ES-I3 (cell line): Measurements from ENCODE around the gene WWP2.

Experiments used
- H3K36me3 ChIP-seq: 2 replicates; pipeline ENCODE4 v1.6.1; 2013; ENCODE audit warnings: mild to moderate bottlenecking, low read length, control low read depth, moderate library complexity; ENCODE audit not compliant: insufficient read depth
- H3K4me1 ChIP-seq: 2 replicates; pipeline ENCODE4 v1.6.1; 2013; ENCODE audit warnings: mild to moderate bottlenecking, control low read depth, low read length; ENCODE audit not compliant: insufficient read depth
- H3K9ac ChIP-seq: 2 replicates; pipeline ENCODE4 v1.6.1; 2013; ENCODE audit warnings: low read depth, mild to moderate bottlenecking, low read length, moderate library complexity
- H3K9me3 ChIP-seq: 2 replicates; pipeline ENCODE4 v1.6.1; 2013; ENCODE audit warnings: mild to moderate bottlenecking, low read length, moderate library complexity; ENCODE audit not compliant: control insufficient read depth, insufficient read depth

The WWP2 gene

GRCh38 chr16:69881141-69881540, 119.0 kb downstream of the WWP2 start:
- Histone ChIP-seq H3K9me3 (no peaks in the 10 kb centered on the region), H3K4me1 (no peaks in the 10 kb centered on the region), H3K36me3 (no peaks in the 10 kb centered on the region; the same call in 1 of the 2 replicates)

GRCh38 chr16:69883744-69884143, 121.6 kb downstream of the WWP2 start:
- no peak overlapping the region for H3K9ac ChIP-seq
- no peaks in the 10 kb centered on the region for H3K9me3 ChIP-seq
- H3K4me1 ChIP-seq: no peaks in the 10 kb centered on the region
- no peaks in the 10 kb centered on the region; the same call in 1 of the 2 replicates for H3K36me3 ChIP-seq

More at GRCh38 chr16:69881141-69881540, 119.0 kb downstream of the WWP2 start:
- H3K9ac ChIP-seq: no peak overlapping the region

DNA sequence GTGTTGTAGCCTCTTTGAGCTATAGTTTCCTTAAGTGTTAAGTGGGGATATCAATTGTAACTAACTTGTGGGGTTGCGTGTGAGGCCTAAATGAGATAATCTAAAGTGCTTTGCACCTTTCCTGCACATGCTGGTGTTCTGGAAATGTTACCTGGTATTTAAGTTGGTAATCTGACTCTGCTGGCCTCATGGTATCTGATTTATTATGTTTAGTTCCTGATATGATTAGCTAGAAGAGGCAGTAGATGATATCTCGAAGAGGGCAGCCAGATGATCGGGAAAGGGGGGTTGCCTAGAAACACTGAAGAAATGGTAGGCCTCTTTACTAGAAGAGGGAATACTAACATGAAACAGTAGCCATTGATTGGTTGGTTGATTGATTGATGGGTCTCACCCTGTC, 123.6 kb downstream of the WWP2 start:
- peaks cover 8% of the 10 kb centered on the region for H3K4me1 ChIP-seq
- H3K9ac ChIP-seq: no peak overlapping the region
- no peaks in the 10 kb centered on the region; the same call in 1 of the 2 replicates for H3K36me3 ChIP-seq
- H3K9me3 ChIP-seq: no peaks in the 10 kb centered on the region

GRCh38 chr16:69886726-69887125, 124.6 kb downstream of the WWP2 start:
- Histone ChIP-seq H3K9me3 (no peaks in the 10 kb centered on the region), H3K9ac (no peak overlapping the region), H3K4me1 (peaks cover 11% of the 10 kb centered on the region), H3K36me3 (no peaks in the 10 kb centered on the region; the same call in 1 of the 2 replicates)

- peaks cover 11% of the 10 kb centered on the region for H3K4me1 ChIP-seq
- H3K9ac ChIP-seq: no peak overlapping the region
- H3K36me3 ChIP-seq: no peaks in the 10 kb centered on the region; the same call in 1 of the 2 replicates
- no peaks in the 10 kb centered on the region for H3K9me3 ChIP-seq
Measured at GRCh38 chr16:69888005-69888590, 126.0 kb downstream of the WWP2 start.

GRCh38 chr16:69889295-69889964, 127.3 kb downstream of the WWP2 start:
- H3K9me3 ChIP-seq: no peaks in the 10 kb centered on the region
- H3K9ac ChIP-seq: no peak overlapping the region
- no peaks in the 10 kb centered on the region; the same call in 1 of the 2 replicates for H3K36me3 ChIP-seq
- H3K4me1 ChIP-seq: peaks cover 11% of the 10 kb centered on the region

DNA sequence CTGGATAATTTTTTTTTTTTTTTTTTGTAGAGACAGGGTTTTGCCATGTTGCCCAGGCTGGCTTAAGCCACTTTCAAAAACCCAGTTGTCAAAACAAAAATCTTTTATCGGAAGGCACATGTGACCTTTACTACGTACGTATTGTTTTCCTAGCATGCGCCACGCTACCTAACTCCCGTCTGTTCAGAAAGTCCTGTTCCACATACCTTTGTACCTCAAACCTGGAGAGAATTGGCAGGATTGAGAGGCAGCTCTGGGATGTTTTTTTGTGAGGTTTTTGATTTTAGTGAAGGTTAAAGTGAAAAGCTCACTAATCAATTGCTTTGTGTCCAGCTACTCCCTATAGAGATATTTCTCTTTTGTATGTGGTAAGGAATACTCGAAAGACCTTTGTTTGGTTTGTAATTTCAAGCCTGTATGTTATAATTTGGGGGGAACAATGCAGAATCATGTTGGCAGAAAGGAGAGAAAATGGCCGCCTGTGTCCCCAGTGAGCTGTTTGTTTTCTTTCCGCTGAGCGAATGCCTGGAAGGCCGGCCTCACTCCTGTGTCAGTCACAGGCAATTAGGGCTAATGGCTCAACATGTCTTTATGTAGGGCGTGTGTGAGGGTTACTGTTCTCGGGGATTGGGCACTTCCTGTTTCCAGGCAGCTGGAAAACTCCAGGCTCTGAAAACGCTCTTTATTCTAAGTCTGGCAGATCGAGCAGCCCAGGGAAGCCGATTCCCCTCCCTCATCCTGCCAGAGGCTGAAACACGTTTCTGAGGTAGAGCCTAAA, 128.2 kb downstream of the WWP2 start:
- H3K36me3 ChIP-seq: no peaks in the 10 kb centered on the region; the same call in 1 of the 2 replicates
- no peaks in the 10 kb centered on the region for H3K9me3 ChIP-seq
- peaks cover 11% of the 10 kb centered on the region for H3K4me1 ChIP-seq
- H3K9ac ChIP-seq: peak overlapping the region; percentile 14; the same call in 1 of the 2 replicates

GRCh38 chr16:69890892-69891282, 128.8 kb downstream of the WWP2 start:
- Histone ChIP-seq H3K9ac (no peak overlapping the region), H3K9me3 (no peaks in the 10 kb centered on the region), H3K36me3 (no peaks in the 10 kb centered on the region; the same call in 1 of the 2 replicates), H3K4me1 (peaks cover 11% of the 10 kb centered on the region)

GRCh38 chr16:69892378-69892777, 130.2 kb downstream of the WWP2 start:
- no peaks in the 10 kb centered on the region; the same call in 1 of the 2 replicates for H3K36me3 ChIP-seq
- H3K9me3 ChIP-seq: no peaks in the 10 kb centered on the region
- peaks cover 11% of the 10 kb centered on the region for H3K4me1 ChIP-seq
- no peak overlapping the region for H3K9ac ChIP-seq

- Histone ChIP-seq H3K36me3 (no peaks in the 10 kb centered on the region; the same call in 1 of the 2 replicates), H3K4me1 (peaks cover 11% of the 10 kb centered on the region), H3K9ac (no peak overlapping the region), H3K9me3 (no peaks in the 10 kb centered on the region)
Measured at GRCh38 chr16:69893106-69893505, 131.0 kb downstream of the WWP2 start.

GRCh38 chr16:69894676-69895075, 132.5 kb downstream of the WWP2 start:
- Histone ChIP-seq H3K4me1 (peaks cover 11% of the 10 kb centered on the region), H3K36me3 (no peaks in the 10 kb centered on the region), H3K9ac (no peak overlapping the region), H3K9me3 (no peaks in the 10 kb centered on the region)

DNA sequence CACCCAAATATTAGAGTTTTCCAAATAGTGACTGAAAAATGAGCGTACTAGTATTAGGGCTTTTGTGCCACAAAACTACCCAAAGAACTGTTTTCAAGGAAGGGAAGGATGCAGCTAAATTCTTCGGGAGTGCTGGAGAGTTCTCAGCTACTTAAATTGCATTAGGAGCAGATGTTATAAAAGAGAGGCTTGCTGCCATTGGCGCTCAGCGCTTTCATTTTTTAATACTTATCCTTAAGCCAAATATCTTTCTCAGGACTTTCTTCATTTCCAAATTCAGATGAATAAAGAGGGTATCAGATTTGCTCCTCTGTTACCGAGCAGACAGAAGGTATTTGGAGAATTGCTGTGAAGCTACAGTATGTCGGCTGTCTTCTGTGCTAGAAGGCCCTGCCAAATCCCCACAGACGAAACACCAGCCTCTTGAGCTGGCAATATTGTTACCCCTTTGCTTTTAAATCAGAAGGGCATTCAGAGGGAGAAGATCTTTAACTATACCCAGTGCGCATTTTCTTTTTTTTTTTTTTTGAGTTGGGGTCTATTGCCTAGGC, 141.8 kb downstream of the WWP2 start:
- Histone ChIP-seq H3K9ac (no peak overlapping the region), H3K36me3 (no peaks in the 10 kb centered on the region), H3K9me3 (no peaks in the 10 kb centered on the region), H3K4me1 (no peaks in the 10 kb centered on the region; the same call in 1 of the 2 replicates)

GRCh38 chr16:69904495-69905170, 142.5 kb downstream of the WWP2 start:
- H3K9ac ChIP-seq: no peak overlapping the region
- H3K36me3 ChIP-seq: no peaks in the 10 kb centered on the region
- H3K9me3 ChIP-seq: no peaks in the 10 kb centered on the region
- no peaks in the 10 kb centered on the region; the same call in 1 of the 2 replicates for H3K4me1 ChIP-seq

GRCh38 chr16:69905171-69905555, 143.0 kb downstream of the WWP2 start:
- no peaks in the 10 kb centered on the region; the same call in 1 of the 2 replicates for H3K4me1 ChIP-seq
- H3K9me3 ChIP-seq: no peaks in the 10 kb centered on the region
- H3K9ac ChIP-seq: no peak overlapping the region
- H3K36me3 ChIP-seq: no peaks in the 10 kb centered on the region
